Muscle layer of colon (tissue), 2 donors: ENCODE measurements around the gene TAX1BP3.
A peak's percentile ranks its signal among the peaks of the same experiment; 100 is the strongest.

Source experiments
- H3K27ac ChIP-seq: one replicate; pipeline ENCODE4 v1.7.0; 2013; ENCODE audit warnings: low read depth, mild to moderate bottlenecking, low read length, moderate library complexity
- H3K27me3 ChIP-seq, 2 donors: one replicate each; pipeline ENCODE4 v1.7.0; 2013; ENCODE audit warnings: low read length in 2 of 2, mild to moderate bottlenecking in 2 of 2; ENCODE audit not compliant: insufficient read depth in 2 of 2, control insufficient read depth in 1 of 2
- H3K36me3 ChIP-seq: one replicate; pipeline ENCODE4 v1.7.0; 2013; ENCODE audit warnings: mild to moderate bottlenecking, low read length; ENCODE audit not compliant: insufficient read depth
- H3K4me1 ChIP-seq: one replicate; pipeline ENCODE4 v1.7.0; 2013; ENCODE audit warnings: mild to moderate bottlenecking, low read length; ENCODE audit not compliant: insufficient read depth
- H3K4me3 ChIP-seq, 2 donors: one replicate each; pipeline ENCODE4 v1.7.0; 2013; ENCODE audit warnings: low read length in 2 of 2, low read depth in 1 of 2, mild to moderate bottlenecking in 1 of 2, moderate library complexity in 1 of 2
- H3K9ac ChIP-seq: one replicate; pipeline ENCODE4 v1.7.0; 2013; ENCODE audit warnings: low read length
- H3K9me3 ChIP-seq: one replicate; pipeline ENCODE4 v1.7.0; 2013; ENCODE audit warnings: mild to moderate bottlenecking, low read length
- donor health status: abdominal sarcoma.
- donor health status: Adenocarcinoma of cecum.

TAX1BP3 gene

DNA sequence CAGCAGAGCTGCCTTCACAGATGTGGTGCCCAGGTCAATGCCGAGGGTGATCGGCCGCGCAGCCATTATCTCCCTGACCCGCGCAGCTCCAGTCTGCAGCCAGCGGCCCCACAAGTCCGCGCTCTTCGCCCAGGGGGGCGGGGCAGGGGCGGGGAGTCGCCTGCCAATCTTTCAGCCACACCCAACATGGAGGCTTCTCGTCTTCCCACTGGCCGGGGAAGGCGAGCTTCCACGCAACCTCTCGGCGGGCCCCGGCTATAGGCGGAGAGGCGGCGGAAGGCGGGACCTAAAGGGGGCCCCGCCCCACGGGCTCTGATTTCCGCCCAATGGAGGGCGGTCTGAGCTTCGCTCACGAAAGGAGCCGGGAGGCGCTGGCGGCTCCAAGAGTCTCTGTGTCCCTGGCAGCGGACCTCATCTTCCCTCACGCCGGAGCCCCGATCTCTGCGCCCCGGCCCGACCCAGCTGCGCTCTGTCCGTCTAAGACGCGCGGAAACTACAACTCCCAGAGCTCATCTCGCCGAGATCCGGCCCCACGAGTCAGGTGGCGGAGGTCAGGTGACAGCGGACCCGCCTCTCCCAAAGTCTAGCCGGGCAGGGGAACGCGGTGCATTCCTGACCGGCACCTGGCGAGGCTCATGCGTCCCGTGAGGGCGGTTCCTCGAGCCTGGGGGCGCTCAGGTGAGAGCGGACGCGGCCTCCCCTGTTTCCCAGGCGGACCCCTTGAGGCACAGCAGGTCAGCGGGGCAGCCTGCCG lies 32.0 kb downstream of the TAX1BP3 start, which contains the start of the genes CTNS and SHPK:
Gene CTNS (plus strand): TSS at position 607 of the 754 bp plus-strand sequence. CDS start 3,447 bp downstream, outside the sequence.
Gene SHPK (minus strand): TSS at position 97 of the 754 bp plus-strand sequence. CDS start 31 bp downstream, at position 66.
- H3K27ac ChIP-seq = peak within 1 kb of the TSS; percentile 93
- peak within 1 kb of the TSS; percentile 84 to 95 for H3K4me3 ChIP-seq
- H3K36me3 ChIP-seq = no peaks in the 10 kb centered on the region
- peak within 1 kb of the TSS; percentile 68 for H3K9ac ChIP-seq
- H3K4me1 ChIP-seq = peaks cover 4% of the 10 kb centered on the region
- H3K9me3 ChIP-seq = no peaks in the 10 kb centered on the region
- H3K27me3 ChIP-seq = no peaks in the 10 kb centered on the region

GRCh38 chr17:3635474-3636153 lies 32.8 kb downstream of the TAX1BP3 start:
- Histone ChIP-seq H3K27me3 (no peaks in the 10 kb centered on the region), H3K36me3 (no peaks in the 10 kb centered on the region), H3K4me3 (peak overlapping the region; percentile 84 to 95), H3K9ac (peak overlapping the region; percentile 68), H3K9me3 (no peaks in the 10 kb centered on the region), H3K4me1 (peaks cover 4% of the 10 kb centered on the region), H3K27ac (peak overlapping the region; percentile 93)

DNA sequence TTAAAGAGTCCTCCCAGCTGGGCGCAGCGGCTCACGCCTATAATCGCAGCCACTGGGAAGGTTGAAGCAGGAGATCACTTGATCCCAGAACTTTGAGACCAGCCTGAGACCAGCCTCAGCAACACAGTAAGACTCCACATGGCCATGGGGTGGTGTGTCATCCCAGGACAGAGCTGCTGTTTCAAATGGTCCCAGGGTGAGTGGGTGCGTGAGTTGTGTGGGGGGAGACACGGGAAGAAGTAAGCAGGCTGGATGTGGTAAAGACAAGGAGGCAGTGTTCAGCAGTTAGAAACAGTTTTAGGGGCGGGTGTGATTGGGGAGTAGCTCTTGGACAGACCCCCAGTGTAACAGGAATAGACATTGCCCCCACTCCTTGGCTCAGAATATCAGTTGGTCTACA lies 36.1 kb downstream of the TAX1BP3 start:
- H3K27me3 ChIP-seq = no peaks in the 10 kb centered on the region
- peaks cover 16% of the 10 kb centered on the region for H3K36me3 ChIP-seq
- peaks cover under 1% of the 10 kb centered on the region for H3K4me1 ChIP-seq
- no peak overlapping the region for H3K27ac ChIP-seq
- H3K9ac ChIP-seq = no peak overlapping the region
- no peak overlapping the region for H3K4me3 ChIP-seq
- no peaks in the 10 kb centered on the region for H3K9me3 ChIP-seq

- H3K36me3 ChIP-seq = peaks cover 16% of the 10 kb centered on the region
Observed at GRCh38 chr17:3630781-3631180, 37.6 kb downstream of the TAX1BP3 start.

DNA sequence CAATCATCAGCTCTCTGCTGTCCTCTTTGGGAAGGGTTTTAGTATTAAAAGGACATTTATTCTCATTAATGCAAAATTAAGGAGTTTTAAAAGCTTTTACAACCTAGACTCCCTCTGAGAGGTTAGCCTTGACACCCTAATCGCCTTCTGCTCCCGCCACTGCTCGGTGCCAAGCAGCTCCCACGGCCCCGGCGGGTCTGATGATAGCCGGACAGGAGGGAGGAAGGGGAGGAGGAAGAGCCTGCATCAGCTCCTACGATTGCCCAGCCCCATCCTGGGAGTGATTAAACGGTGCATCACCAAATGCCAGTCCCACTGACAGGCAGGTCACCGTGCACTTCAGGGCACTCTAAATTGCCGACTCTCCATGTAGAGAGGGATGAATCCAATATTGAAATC lies 40.6 kb downstream of the TAX1BP3 start:
- Histone ChIP-seq H3K27ac (no peak overlapping the region), H3K9me3 (no peaks in the 10 kb centered on the region), H3K9ac (no peak overlapping the region), H3K27me3 (no peaks in the 10 kb centered on the region), H3K36me3 (peaks cover 38% of the 10 kb centered on the region), H3K4me1 (no peaks in the 10 kb centered on the region), H3K4me3 (no peak overlapping the region)

More at GRCh38 chr17:3630781-3631180, 37.6 kb downstream of the TAX1BP3 start:
- Histone ChIP-seq H3K27me3 (no peaks in the 10 kb centered on the region), H3K4me3 (no peak overlapping the region), H3K9me3 (no peaks in the 10 kb centered on the region), H3K27ac (no peak overlapping the region), H3K4me1 (no peaks in the 10 kb centered on the region), H3K9ac (no peak overlapping the region)

- Histone ChIP-seq H3K27me3 (no peaks in the 10 kb centered on the region), H3K9me3 (no peaks in the 10 kb centered on the region), H3K36me3 (peaks cover 44% of the 10 kb centered on the region), H3K9ac (no peak overlapping the region), H3K27ac (no peak overlapping the region), H3K4me1 (no peaks in the 10 kb centered on the region), H3K4me3 (no peak overlapping the region)
Observed at GRCh38 chr17:3626831-3627768, 41.3 kb downstream of the TAX1BP3 start.

- Histone ChIP-seq H3K9me3 (no peaks in the 10 kb centered on the region), H3K36me3 (peaks cover 45% of the 10 kb centered on the region), H3K27ac (no peak overlapping the region), H3K4me1 (no peaks in the 10 kb centered on the region), H3K4me3 (no peak overlapping the region), H3K27me3 (no peaks in the 10 kb centered on the region), H3K9ac (no peak overlapping the region)
Observed at GRCh38 chr17:3622977-3623594, 45.3 kb downstream of the TAX1BP3 start.

- H3K27ac ChIP-seq = no peak overlapping the region
- no peaks in the 10 kb centered on the region for H3K4me1 ChIP-seq
- no peaks in the 10 kb centered on the region for H3K9me3 ChIP-seq
- peaks cover 56% of the 10 kb centered on the region for H3K36me3 ChIP-seq
- no peak overlapping the region for H3K9ac ChIP-seq
- no peak overlapping the region for H3K4me3 ChIP-seq
- H3K27me3 ChIP-seq = no peaks in the 10 kb centered on the region
Observed at GRCh38 chr17:3621146-3621720, 47.1 kb downstream of the TAX1BP3 start.

GRCh38 chr17:3615160-3615870 lies 53.1 kb downstream of the TAX1BP3 start:
- no peaks in the 10 kb centered on the region for H3K9me3 ChIP-seq
- H3K9ac ChIP-seq = no peak overlapping the region
- H3K27me3 ChIP-seq = no peaks in the 10 kb centered on the region
- no peaks in the 10 kb centered on the region for H3K4me1 ChIP-seq
- peaks cover 42% of the 10 kb centered on the region for H3K36me3 ChIP-seq
- no peak overlapping the region for H3K27ac ChIP-seq
- H3K4me3 ChIP-seq = no peak overlapping the region

GRCh38 chr17:3613124-3613523 lies 55.3 kb downstream of the TAX1BP3 start:
- H3K36me3 ChIP-seq = peaks cover 41% of the 10 kb centered on the region
- no peaks in the 10 kb centered on the region for H3K9me3 ChIP-seq
- H3K4me3 ChIP-seq = no peak overlapping the region
- H3K9ac ChIP-seq = no peak overlapping the region
- H3K4me1 ChIP-seq = no peaks in the 10 kb centered on the region
- H3K27ac ChIP-seq = no peak overlapping the region
- H3K27me3 ChIP-seq = no peaks in the 10 kb centered on the region
